Neural progenitor cell (in vitro differentiated cells): ENCODE results near the gene KAZALD1. TPM values are rescaled to one million over a fixed set of nuclear protein-coding genes. Genes with fewer than 3 reads are reported as not detected.

Source experiments
- DNase-seq: peaks from one replicate; pipeline ENCODE4 v3.0.0-alpha.2; 2016; ENCODE audit warnings: low spot score
- H2AFZ ChIP-seq: fragments of 200-600 bp; sonication (generic); replicated peaks from 2 replicates; pipeline ENCODE4 v1.6.1; 2016; ENCODE audit warnings: antibody characterized with exemption
- H3F3A ChIP-seq: fragments of 200-600 bp; sonication (generic); 2 replicates; pipeline ENCODE4 v1.6.1; 2016; ENCODE audit warnings: antibody characterized with exemption, low read depth
- H3K27ac ChIP-seq: fragments of 200-600 bp; sonication (generic); 2 replicates; pipeline ENCODE4 v1.5.1; 2016; ENCODE audit warnings: mild to moderate bottlenecking
- H3K27me3 ChIP-seq: fragments of 200-600 bp; sonication (generic); 2 replicates; pipeline ENCODE4 v1.6.1; 2016; ENCODE audit warnings: mild to moderate bottlenecking, moderate library complexity
- H3K36me3 ChIP-seq: fragments of 200-600 bp; sonication (generic); 2 replicates; pipeline ENCODE4 v1.5.1; 2016
- H3K4me1 ChIP-seq: fragments of 200-600 bp; sonication (generic); 2 replicates; pipeline ENCODE4 v1.6.1; 2016; ENCODE audit warnings: mixed run types
- H3K4me2 ChIP-seq: fragments of 200-600 bp; sonication (generic); 2 replicates; pipeline ENCODE4 v1.6.1; 2016
- H3K4me3 ChIP-seq: fragments of 200-600 bp; sonication (generic); 2 replicates; pipeline ENCODE4 v1.5.1; 2016
- H3K79me2 ChIP-seq: fragments of 200-600 bp; sonication (generic); 2 replicates; pipeline ENCODE4 v1.6.1; 2016; ENCODE audit warnings: low read depth
- H3K9ac ChIP-seq: fragments of 200-600 bp; sonication (generic); 2 replicates; pipeline ENCODE4 v1.6.1; 2016
- H3K9me3 ChIP-seq: fragments of 200-600 bp; sonication (generic); 2 replicates; pipeline ENCODE4 v1.5.1; 2016; ENCODE audit warnings: low read depth
- H4K20me1 ChIP-seq: fragments of 200-600 bp; sonication (generic); 2 replicates; pipeline ENCODE4 v1.6.1; 2016; ENCODE audit warnings: low read depth
- H3K27ac Mint-ChIP-seq: 3 replicates; pipeline ENCODE4 v1.8.0; 2021; ENCODE audit warnings: mixed read lengths
- H3K27me3 Mint-ChIP-seq: 2 replicates; pipeline ENCODE4 v1.8.0; 2022; ENCODE audit warnings: low read depth, mild to moderate bottlenecking, inconsistent platforms, moderate library complexity, mixed read lengths; ENCODE audit not compliant: insufficient read depth
- H3K36me3 Mint-ChIP-seq: 3 replicates; pipeline ENCODE4 v1.8.0; 2021; ENCODE audit warnings: mixed read lengths
- H3K4me1 Mint-ChIP-seq: 3 replicates; pipeline ENCODE4 v1.8.0; 2021; ENCODE audit warnings: mixed read lengths
- H3K4me3 Mint-ChIP-seq: 3 replicates; pipeline ENCODE4 v1.8.0; 2021; ENCODE audit warnings: mild to moderate bottlenecking, moderate library complexity, mixed read lengths
- H3K9me3 Mint-ChIP-seq: 3 replicates; pipeline ENCODE4 v1.8.0; 2020; ENCODE audit warnings: mixed read lengths
- CTCF ChIP-seq: fragments of 200-600 bp; sonication (generic); IDR thresholded peaks from 2 replicates; pipeline ENCODE4 v1.5.1; 2017; ENCODE audit warnings: antibody characterized with exemption, mild to moderate bottlenecking
- EZH2 ChIP-seq: fragments of 200-600 bp; sonication (generic); IDR thresholded peaks from 2 replicates; pipeline ENCODE4 v1.6.1; 2017; ENCODE audit warnings: antibody characterized with exemption, mild to moderate bottlenecking, moderate library complexity
- EZH2phosphoT487 ChIP-seq: fragments of 200-600 bp; sonication (generic); IDR thresholded peaks from 2 replicates; pipeline ENCODE4 v1.6.1; 2017; ENCODE audit warnings: antibody characterized with exemption
- total RNA-seq: library from RNA; depleted of rRNA; stranded (reverse); fragments of >200 nt; gene quantifications from 2 replicates; pipeline ENCODE4 v1.2.3, GENCODE V29; 2015; ENCODE audit warnings: low replicate concordance

KAZALD1 gene
- total RNA-seq, 1 donor from 2014 or later, result 0.77 TPM

- H3K4me3 ChIP-seq, result no peak overlapping the region
- H3K27ac ChIP-seq, result no peak overlapping the region
- Mint-ChIP-seq H3K27ac (no peak overlapping the region), H3K9me3 (no peaks in the 10 kb centered on the region), H3K4me1 (no peaks in the 10 kb centered on the region), H3K36me3 (no peaks in the 10 kb centered on the region), H3K27me3 (peaks cover 21% of the 10 kb centered on the region), H3K4me3 (no peak overlapping the region)
- no peak for DNase-seq
- TF ChIP-seq CTCF (no peak), EZH2phosphoT487 (no peak), EZH2 (no peak)
- no peak overlapping the region for H2AFZ ChIP-seq
- no peaks in the 10 kb centered on the region for H3K9me3 ChIP-seq
- no peaks in the 10 kb centered on the region for H3K36me3 ChIP-seq
- H3K4me1 ChIP-seq, result no peaks in the 10 kb centered on the region
- no peaks in the 10 kb centered on the region for H3F3A ChIP-seq
- H3K27me3 ChIP-seq, result peaks cover 86% of the 10 kb centered on the region
- H3K4me2 ChIP-seq, result no peak overlapping the region
- H3K79me2 ChIP-seq, result no peaks in the 10 kb centered on the region
- H4K20me1 ChIP-seq, result no peaks in the 10 kb centered on the region
- no peak overlapping the region for H3K9ac ChIP-seq
These were observed 44.6 kb downstream of the KAZALD1 start for GRCh38 chr10:101106351-101106750.

- no peaks in the 10 kb centered on the region for H3K9me3 Mint-ChIP-seq
- Histone ChIP-seq H3K36me3 (no peaks in the 10 kb centered on the region), H3K4me2 (no peak overlapping the region), H3K4me3 (no peak overlapping the region), H3K79me2 (no peaks in the 10 kb centered on the region), H3K9me3 (no peaks in the 10 kb centered on the region), H3K27ac (no peak overlapping the region), H3F3A (no peaks in the 10 kb centered on the region), H3K9ac (no peak overlapping the region), H3K4me1 (no peaks in the 10 kb centered on the region), H4K20me1 (no peaks in the 10 kb centered on the region), H3K27me3 (peaks cover 85% of the 10 kb centered on the region), H2AFZ (no peak overlapping the region)
- DNase-seq, result no peak
- no peak overlapping the region for H3K4me3 Mint-ChIP-seq
- no peak overlapping the region for H3K27ac Mint-ChIP-seq
- peaks cover 19% of the 10 kb centered on the region for H3K27me3 Mint-ChIP-seq
- H3K36me3 Mint-ChIP-seq, result no peaks in the 10 kb centered on the region
- peaks cover 5% of the 10 kb centered on the region for H3K4me1 Mint-ChIP-seq
- TF ChIP-seq EZH2phosphoT487 (no peak), CTCF (no peak), EZH2 (no peak)
These were observed 46.0 kb downstream of the KAZALD1 start for GRCh38 chr10:101107771-101108170.

DNA sequence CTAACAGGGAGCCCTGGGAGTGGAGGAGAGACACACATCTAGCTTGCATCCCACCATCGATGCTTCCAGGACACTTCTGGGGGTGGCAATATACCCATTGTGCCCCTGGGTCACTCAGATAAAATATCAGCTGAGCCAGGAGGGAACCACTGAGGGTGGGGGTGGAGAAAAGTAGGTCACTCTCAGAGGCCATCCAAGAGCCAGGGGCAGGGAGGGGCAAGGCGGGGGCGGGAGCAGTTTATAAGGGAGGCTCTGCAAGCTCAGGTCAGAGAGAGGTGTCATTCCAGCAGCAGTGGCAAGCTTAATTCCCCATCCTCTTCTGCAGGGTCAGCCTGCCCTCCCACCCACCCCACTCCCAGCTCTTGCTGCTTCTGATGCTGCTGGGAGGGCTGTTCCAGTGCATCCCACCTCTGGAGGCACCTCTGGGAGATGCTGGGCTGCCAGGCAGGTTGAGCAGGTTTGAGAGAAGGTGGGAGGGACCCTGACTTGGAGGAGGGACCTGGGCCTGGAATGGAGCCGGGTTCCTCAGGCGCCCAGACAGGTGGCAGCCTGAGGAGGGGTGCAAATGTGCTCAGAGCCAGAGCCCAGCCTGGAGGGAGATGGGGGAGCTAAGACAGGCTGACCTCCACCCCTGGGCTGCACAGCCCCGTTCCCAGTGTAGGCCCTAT, 49.2 kb downstream of the KAZALD1 start:
- no peaks in the 10 kb centered on the region for H3F3A ChIP-seq
- no peaks in the 10 kb centered on the region for H3K4me1 ChIP-seq
- Mint-ChIP-seq H3K27me3 (peaks cover 24% of the 10 kb centered on the region), H3K4me3 (no peak overlapping the region), H3K4me1 (peaks cover 14% of the 10 kb centered on the region), H3K9me3 (no peaks in the 10 kb centered on the region), H3K36me3 (no peaks in the 10 kb centered on the region), H3K27ac (no peak overlapping the region)
- no peak overlapping the region for H3K9ac ChIP-seq
- H3K36me3 ChIP-seq, result no peaks in the 10 kb centered on the region
- DNase-seq, result no peak
- no peak overlapping the region for H2AFZ ChIP-seq
- H3K27me3 ChIP-seq, result peaks cover 86% of the 10 kb centered on the region
- H3K79me2 ChIP-seq, result no peaks in the 10 kb centered on the region
- no peak overlapping the region for H3K4me2 ChIP-seq
- H4K20me1 ChIP-seq, result peaks cover 1% of the 10 kb centered on the region
- no peak overlapping the region for H3K4me3 ChIP-seq
- H3K9me3 ChIP-seq, result no peaks in the 10 kb centered on the region
- TF ChIP-seq CTCF (no peak), EZH2 (no peak)
- H3K27ac ChIP-seq, result no peak overlapping the region
